NCI-H1930 (cell line): Measurements from ENCODE around the gene FKBP1A.
"Not testable (repeated sequence)": the region's sequence is repeated elsewhere in the genome, so short reads cannot be mapped to it uniquely, and the experiment has no call there.

Experiments used
- DNase-seq, 2 experiments: peaks; one replicate each; lab custom pipeline; 2025; lab: John Stamatoyannopoulos, UW

The FKBP1A gene

DNA sequence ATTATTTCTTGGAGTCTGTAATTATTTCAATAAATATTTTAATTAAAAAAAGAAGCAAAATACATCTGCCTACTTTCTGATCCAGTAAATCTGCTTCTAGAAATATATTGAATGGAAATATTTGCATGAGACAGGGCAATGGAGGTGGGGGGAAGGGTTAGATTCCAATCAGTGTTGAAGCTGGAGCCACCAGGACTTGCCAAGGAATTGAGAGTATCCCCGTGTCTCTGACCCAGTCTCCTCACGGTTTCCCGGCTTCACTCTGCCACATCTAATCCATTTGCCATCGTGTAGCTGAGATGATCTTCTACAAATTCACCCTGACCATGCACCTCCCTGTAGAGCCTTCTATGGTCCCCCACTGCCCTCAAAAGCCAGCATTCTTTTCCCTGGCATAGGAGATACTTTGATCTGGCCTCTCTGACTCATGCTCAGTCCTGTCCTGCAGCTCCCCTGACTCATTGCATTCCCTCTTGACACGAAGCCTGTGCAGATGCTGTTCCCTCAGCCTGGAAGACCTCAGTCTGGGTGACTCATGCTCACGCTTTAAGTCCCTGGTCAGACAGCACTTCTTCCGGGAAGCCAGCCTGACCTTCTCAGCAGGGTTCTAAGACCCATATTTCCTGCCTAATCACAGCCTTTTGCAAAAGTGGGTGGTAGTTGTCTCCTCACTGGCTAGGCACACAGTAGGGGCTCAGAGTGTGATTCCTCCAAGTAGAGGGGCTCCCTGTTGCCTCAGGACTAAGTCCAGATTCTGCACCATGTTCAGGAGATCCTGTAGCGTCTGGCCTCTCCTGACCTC lies 23.0 kb upstream of the FKBP1A start:
- no peak for DNase-seq

GRCh38 chr20:1414982-1415381 lies 22.1 kb upstream of the FKBP1A start:
- DNase-seq = no peak

- no peak for DNase-seq
Measured at GRCh38 chr20:1405801-1406200, 12.9 kb upstream of the FKBP1A start.

DNA sequence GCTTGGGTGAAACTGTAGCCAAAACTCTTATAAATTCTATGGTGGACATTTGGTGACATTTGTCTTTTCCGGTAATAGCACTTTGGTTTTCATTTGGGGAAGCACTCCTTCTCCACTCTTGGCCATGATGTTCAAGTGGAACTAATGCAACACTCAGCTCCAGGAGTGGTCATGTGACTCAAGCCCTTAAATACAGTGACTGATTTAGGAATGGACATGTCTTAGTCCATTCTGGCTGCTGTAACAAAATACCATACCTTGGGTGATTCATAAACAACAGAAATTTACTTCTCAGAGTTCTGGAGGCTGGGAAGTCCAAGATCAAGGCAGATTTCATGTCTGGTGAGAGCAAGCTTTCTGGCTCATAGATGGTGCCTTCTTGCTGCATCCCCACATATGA lies 10.8 kb upstream of the FKBP1A start:
- DNase-seq = no peak

DNA sequence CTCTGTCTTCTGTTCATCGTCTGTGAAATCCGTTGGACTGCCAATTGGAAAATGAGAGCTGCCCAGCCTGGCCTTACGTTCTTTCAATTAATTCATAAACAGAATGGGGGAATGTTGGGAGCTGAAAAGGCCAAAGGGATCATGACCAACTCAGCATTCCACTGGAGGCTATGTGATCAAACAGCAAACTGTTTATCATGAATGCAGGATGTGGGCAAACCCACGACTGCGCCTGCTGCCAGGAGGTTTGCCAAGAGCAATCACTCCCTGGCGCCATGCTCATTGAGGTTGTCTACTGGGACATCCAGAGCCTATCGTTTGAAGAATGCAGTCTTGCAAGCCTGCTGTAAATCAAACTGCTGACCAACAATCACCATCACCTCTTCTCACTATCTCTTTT lies 9.3 kb upstream of the FKBP1A start:
- no peak for DNase-seq

GRCh38 chr20:1401451-1401907 lies 8.6 kb upstream of the FKBP1A start:
- no peak for DNase-seq

DNA sequence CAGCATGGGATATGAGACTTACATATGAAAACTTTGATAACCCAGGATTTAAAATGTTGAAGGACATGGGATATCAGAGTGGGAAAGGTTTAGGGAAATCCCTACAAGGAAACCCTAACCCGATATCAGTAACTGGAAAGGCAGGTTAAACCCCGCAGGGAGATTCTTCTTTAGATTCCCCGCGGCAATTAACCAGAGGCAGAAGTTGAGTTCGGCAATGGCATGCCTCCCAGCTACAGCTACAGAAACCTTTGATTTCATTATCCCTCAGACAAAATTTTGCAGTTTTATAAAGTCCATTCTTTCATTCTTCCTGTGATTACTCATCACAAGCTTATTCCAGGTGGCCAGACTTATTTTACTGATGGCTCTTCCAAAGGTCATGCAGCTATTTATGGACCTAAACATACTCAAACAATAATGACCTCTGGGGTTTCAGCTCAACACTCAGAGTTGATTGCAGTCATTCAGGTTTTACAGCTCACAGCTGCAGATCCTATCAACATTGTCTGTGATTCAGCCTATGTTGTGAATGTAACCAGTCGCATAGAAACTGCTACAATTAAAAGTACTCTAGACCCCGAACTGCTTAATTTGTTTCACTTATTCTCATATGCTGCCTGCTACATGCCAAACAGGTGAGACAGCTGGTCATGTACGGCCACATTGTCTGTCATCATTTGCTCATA lies 7.0 kb upstream of the FKBP1A start:
- peak; percentile 27 to 58 for DNase-seq

DNA sequence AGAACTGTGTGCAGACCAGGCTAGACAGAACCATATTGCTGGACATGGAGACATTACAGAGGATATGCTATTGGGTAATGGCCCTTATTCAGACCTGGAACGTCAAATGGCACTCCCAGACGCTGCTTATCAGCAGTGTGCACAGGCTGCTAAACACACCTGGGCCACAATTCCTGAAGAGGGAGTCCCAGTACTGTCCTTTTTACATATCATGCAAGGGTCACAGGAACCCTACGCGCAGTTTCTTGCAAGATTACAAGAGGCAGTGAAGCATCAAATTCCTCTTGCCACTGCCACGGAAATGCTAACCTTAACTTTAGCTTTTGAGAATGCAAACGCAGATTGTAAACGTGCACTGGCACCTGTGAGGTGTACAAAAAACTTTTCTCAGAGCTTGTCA lies 5.3 kb upstream of the FKBP1A start:
- not testable (repeated sequence) for DNase-seq

GRCh38 chr20:1397710-1398109 lies 4.9 kb upstream of the FKBP1A start:
- no peak for DNase-seq

GRCh38 chr20:1396702-1397101 lies 3.8 kb upstream of the FKBP1A start:
- no peak for DNase-seq

DNA sequence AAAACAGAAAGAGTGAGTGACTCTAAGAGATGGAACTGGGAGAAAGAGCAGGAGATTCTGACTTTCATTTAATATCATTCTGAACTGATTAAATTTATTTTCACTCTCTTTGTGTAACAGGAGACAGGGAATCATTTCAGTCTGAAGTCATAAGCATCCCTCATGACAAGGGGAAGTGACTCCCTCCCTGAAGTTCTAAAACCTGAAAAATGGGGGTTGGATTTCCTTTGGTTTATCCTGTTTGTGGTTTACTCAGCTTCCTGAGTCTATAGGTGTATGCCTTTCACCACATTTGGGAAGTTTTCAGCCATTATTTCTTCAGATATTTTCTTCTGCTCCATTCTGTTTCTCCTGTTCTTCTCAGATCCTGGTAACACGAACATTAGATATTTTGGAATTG lies 3.4 kb upstream of the FKBP1A start:
- no peak for DNase-seq

DNA sequence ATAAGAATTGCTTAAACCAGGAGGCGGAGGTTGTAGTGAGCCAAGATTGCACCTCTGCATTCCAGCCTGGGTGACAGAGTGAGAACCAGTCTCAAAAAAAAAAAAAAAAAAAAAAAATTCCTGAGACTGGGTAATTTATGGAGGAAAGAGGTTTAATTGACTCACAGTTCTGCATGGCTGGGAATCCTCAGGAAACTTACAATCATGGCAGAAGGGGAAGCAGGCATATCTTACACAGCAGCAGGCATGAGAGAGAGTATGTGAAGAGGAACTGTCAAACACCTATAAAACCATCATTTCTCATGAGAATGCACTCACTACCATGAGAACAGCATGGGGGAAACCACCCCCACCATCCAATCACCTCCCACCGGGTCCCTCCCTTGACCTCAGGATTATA lies 1.8 kb upstream of the FKBP1A start:
- no peak for DNase-seq

GRCh38 chr20:1393507-1393882 lies 641 bp upstream of the FKBP1A start:
- no peak for DNase-seq

DNA sequence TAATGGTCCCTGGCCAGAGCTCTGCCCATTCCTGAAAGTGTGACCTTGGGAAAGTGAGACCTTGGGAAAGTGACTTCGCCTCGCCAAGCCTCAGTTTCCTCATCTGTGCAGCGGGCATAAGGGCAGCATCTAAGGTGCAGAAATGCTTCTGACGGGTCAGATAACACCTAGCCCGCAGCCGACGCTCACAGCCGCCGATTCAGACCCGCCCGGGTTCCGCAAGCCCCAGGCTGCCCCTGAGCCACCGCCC lies 486 bp downstream of the FKBP1A start:
- DNase-seq = no peak

GRCh38 chr20:1391640-1392442 lies 1.0 kb downstream of the FKBP1A start:
- no peak for DNase-seq

DNA sequence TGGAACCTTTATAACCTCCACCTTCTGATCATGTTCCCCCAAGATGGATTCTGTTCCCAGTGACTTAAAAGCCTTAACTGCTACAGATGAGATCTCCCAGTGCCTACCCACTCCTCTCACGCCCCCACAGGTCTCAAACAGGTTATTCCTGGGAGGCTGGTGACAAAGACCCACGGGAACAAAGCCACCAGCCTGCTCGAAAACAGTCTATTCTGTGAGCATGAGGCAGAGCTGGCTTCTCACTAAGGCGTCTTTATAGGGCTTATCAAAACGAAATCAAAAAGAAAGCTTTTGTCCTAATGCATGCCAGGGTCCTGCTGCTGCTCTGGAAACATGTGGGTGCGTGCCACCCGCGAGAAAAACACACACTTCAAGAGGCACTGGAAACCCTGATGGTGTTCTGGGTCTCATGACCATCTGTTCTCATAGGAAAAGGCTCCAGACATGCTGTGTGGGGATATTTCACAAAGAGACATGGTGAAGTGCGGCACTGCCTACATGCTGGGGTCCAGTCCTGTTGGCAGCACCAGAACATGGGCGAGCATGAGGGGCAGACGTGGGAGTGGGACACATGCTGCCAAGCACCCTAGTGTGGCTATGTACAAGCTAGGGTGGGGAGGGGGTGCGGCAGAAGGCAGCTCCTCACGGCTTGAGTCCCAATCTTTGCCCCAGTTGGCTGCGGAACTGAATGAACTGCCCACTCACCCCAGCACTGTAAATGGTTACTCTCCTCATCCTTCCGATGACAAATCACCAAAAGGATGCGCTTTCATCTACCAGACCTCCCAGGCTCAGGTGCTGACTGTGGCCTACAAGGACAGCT lies 2.1 kb downstream of the FKBP1A start:
- DNase-seq = no peak

DNA sequence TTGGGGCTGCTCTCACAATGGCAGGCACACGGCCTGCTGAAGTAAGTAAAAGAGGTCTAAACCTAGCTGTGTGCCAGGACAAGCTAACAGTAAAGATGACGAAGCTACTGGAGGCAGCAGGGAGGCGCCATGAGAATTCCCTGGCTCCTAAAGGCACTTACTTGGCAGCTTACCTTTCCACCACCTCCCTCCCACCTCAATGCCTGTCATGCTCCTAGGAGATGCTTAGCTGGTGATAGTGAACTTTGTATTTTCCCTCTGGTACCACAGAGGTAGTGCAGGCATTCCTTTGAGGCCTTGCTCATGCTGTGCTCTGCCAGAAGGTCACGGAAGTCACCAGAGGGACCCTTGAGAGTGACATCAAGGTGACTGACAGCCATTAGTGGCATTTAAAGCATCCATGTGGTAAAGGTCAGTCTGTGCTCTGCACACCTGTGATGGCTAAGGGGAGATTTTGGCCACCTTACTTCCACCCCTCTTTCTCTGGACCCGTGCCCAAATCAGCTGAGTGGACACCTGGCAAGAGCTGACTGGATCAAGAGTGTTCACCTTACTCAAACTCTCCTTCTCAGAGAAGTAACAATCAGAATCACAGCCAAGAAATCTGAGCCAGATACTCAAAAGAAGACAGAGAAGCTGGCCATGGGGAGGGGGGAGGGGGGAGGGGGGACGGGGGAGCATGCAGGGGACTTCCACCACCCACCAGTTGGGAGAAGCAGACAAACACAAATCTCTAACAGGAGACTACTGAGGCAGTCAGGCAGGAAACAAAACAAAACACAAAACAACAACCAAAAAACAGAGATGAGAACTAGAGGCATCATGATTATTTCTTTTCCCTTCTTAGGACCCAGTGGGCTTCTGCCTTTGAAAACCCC lies 2.9 kb downstream of the FKBP1A start:
- DNase-seq = no peak

GRCh38 chr20:1388741-1389483 lies 3.9 kb downstream of the FKBP1A start:
- no peak for DNase-seq

- no peak for DNase-seq
Measured at GRCh38 chr20:1388253-1388652, 4.6 kb downstream of the FKBP1A start.

DNA sequence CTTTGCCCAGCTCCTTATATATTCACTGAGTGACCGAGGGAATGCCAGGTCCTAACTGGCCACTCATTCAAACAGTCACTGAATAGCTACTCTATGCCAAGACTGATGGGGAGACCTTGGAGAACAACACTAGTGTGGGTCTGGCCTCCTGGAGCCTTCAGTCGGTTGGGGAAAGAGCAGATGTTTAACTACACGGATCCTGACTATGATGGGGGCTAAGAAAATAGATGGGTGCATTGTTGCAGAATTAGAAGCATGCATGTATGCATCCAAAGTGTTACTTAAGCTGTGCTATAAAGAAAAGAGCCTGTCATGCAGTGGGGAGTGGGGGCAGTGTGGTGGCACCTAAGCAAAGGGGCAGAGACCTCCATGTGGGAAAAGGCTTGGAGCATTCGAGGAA lies 6.5 kb downstream of the FKBP1A start:
- no peak for DNase-seq
